ENCODE measurements around the gene GRAMD2B.

DNA sequence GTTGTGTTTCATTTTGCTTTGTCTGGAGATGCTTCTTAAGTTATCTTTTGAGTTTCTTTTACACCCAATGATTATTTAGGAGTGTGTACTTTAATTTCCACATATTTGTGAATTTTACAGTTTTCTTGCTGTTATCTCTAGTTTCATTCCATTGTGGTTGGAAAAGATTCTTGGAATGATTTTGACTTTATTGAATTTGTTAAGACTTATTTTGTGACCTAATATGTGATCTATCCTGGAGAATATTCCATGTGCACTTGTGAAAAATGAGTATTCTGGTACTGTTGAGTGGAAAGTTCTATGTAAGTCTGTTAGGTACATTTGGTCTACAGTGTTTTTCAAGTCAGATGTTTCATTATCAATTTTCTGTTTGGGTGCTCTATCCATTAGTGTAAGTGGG lies 24.4 kb upstream of the GRAMD2B start:
- TF ChIP-seq POLR2AphosphoS5 (IDR thresholded peaks at IDR 0.05; ENCODE audit: low read depth, low read length), result no peak
- no peak for TF ChIP-seq TAF1 (IDR thresholded peaks at IDR 0.05; ENCODE audit: borderline replicate concordance, low read depth, low read length)
